Activated CD4-positive, alpha-beta T cell treated with anti-CD3 and anti-CD28 coated beads, Interleukin-2, Interleukin-6, amounts not matched to agents 100 ng/mL and 50 ng/mL, durations not matched to agents 16 hours and 8 hours (primary cell): Measurements from ENCODE around the gene SRRM4.
A peak's percentile ranks its signal among the peaks of the same experiment; 100 is the strongest.
"Not testable (repeated sequence)": the region's sequence is repeated elsewhere in the genome, so short reads cannot be mapped to it uniquely, and the experiment has no call there.

ENCODE experiments used
- DNase-seq: peaks from one replicate; pipeline ENCODE4 v3.0.0-alpha.2; 2020

The SRRM4 gene

GRCh38 chr12:119071638-119072231 lies 90.4 kb downstream of the SRRM4 start:
- no peak for DNase-seq

- DNase-seq: no peak
Observed at GRCh38 chr12:119072440-119072839, 91.1 kb downstream of the SRRM4 start.

GRCh38 chr12:119075222-119075787 lies 94.0 kb downstream of the SRRM4 start:
- DNase-seq: no peak

DNA sequence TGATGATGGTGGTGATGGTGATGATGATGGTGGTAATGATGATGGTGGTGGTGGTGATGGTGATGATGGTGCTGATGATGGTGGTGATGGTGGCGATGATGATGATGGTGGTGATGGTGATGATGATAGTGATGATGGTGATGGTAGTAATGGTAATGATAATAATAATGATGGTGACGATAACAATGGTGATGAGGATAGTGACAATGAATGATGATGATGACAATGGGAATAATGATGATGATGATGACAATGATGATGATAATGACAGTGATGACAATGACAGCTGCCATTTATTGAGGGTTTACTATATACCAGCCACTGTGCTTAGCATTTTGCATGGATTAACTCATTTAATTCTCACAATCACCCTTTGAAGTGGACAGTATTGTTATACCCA lies 94.6 kb downstream of the SRRM4 start:
- no peak for DNase-seq

- DNase-seq: no peak
Observed at GRCh38 chr12:119079530-119079929, 98.2 kb downstream of the SRRM4 start.

DNA sequence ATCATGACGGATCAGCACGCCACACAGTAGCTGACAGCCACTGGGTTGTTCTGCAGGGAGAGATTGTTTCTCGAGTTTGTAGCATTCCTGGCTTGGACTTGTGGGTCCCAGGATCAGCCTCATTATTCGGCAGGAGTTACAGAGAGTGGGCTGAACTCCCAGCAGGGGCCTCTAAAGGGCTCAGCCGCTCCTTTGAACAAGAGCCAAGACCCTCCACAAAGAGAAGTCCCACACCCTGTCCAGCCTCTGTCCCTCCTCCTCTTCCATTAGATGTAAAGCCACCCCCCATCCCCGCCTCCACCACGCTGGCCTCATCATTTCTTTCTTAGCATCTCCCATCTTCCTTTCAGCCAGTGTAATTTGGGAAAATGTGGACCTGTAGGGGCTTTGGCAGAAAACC lies 100.7 kb downstream of the SRRM4 start:
- DNase-seq: no peak

- no peak for DNase-seq
Observed at GRCh38 chr12:119082496-119082895, 101.2 kb downstream of the SRRM4 start.

GRCh38 chr12:119088685-119089379 lies 107.5 kb downstream of the SRRM4 start:
- no peak for DNase-seq

DNA sequence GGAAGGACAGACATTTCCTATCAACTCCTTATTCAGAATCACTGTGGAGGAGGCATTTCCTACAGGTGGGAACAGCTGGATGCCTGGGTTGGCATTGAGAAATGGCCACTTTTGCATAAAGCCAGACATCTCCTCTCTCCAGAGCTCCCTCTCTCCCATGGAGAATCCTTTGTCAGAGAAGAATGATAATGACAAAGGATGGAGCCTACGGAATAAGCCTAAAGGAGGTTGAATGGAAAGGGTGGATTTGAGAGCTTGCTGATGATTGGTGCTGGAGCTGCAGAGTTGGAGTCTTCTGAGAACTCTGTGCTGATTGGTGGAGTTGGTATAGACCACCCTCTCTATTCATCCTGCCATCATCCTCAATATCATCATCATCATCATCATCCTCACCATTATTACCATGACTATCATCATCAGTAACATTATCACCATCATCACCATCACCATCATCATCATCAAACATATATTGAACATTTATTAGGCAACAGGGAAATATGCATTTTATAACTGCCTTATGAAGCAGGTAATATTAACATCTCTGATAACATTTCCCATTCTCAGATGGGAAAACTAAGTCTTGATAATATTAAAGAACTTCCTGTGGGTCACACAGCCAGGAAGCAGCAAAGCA lies 108.2 kb downstream of the SRRM4 start:
- no peak for DNase-seq

GRCh38 chr12:119090276-119090675 lies 108.9 kb downstream of the SRRM4 start:
- no peak for DNase-seq

- no peak for DNase-seq
Observed at GRCh38 chr12:119090865-119091264, 109.5 kb downstream of the SRRM4 start.

DNA sequence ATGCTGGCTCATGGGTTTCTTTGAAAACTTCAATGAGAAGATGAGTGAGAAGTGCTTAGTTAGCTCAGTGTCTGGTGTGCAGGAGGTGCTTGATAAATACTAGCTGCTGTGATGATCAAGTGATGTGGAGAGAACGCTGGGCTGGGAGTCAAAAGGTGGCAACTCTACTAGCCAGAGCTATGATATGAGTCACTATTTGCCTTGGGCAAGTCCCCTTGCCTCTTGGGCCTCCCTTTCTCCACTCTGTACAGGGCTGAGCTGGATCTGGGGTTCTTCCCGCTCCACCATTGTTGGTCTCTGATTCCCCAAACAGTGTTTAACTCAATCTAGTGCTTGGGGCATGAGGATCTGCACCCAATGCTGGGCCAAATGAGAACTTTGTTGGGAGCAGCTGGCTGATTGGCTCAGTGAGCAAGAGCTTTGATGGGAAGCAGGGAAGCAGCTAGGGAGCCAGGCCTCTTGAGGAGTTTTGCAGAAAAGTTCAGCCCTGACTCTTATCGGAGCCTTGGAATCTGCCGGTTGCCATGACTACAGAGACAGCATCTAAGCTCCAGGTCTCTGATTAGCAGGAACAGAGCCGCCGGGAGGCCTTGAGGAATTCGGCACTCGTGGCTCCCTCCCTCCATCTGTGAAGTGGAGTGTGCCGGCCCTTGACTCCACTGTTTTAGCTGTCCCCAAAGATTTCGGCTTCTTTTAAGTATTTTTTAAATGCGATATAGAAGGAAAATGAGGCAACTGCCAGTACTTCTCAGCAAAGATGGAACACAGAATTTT lies 115.3 kb downstream of the SRRM4 start:
- no peak for DNase-seq

- DNase-seq: no peak
Observed at GRCh38 chr12:119100933-119101332, 119.6 kb downstream of the SRRM4 start.

GRCh38 chr12:119102274-119102673 lies 120.9 kb downstream of the SRRM4 start:
- no peak for DNase-seq

DNA sequence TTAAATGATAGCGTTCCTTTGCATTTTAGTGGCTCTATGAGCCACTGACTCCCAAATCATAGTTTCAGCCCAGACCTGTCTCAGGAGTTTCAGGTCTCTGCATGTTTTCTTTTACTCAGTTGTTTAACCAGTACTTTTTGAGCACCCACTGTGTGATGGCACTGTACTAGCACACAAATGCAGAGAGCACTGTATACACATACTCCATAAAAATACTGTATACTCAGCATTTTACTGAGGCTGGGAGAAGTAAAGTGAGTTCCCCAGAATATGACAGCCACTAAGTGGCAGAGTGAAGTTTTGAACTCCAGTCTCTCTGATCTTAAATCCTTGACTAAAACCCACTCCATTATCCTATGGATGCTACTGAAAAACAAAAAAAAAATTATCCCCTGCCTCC lies 121.4 kb downstream of the SRRM4 start:
- DNase-seq: no peak

- DNase-seq: not testable (repeated sequence)
Observed at GRCh38 chr12:119104969-119105368, 123.6 kb downstream of the SRRM4 start.

- no peak for DNase-seq
Observed at GRCh38 chr12:119113496-119113986, 132.2 kb downstream of the SRRM4 start.

DNA sequence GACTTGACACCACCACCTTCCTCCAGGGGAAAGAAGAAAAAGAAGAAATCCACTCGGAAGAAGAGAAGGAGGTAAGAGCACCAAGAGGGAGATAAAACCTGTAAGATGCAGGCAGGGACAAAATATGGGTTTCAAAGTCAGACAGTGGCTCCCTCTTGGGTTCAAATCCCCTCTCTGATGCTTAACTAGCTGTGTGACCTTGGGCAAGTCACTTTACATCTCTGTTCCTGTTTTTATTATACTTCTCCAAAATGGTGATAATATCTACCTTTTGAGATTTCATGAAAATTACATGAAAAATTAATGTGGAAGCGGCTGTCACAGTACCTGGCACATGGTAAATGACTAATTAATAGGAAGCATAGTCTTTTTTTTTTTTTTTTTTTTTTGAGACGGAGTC lies 133.0 kb downstream of the SRRM4 start:
- DNase-seq: no peak

DNA sequence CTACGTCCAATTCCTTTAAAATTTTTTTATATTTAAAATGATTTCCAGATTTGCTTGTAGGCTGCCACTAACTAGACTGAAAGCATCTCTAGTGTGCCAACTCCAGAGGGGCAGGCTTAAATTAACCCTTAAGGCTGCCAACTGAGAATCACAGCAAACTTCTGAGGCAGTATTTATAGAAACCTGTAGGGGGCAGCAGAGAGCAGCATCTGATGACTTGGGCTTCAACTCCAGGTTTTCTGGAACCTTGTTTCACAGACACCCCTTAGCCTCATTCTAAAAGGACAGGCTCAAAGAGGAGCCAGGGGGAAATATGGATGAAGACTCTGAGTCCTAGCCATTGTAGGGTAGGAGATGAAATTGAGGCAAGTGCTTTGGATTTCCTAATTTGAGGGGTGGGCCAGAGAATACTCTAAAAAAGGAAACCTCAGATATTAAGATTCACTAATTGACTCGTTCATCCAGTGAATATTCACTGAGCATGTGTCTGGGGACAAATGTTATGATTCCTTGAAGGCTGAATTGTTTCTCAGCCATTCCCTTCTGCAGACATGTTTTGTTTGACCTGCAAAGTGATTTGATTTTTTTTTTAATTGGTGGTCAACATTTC lies 134.1 kb downstream of the SRRM4 start:
- DNase-seq: peak; percentile 53

GRCh38 chr12:119117936-119118335 lies 136.6 kb downstream of the SRRM4 start:
- no peak for DNase-seq

DNA sequence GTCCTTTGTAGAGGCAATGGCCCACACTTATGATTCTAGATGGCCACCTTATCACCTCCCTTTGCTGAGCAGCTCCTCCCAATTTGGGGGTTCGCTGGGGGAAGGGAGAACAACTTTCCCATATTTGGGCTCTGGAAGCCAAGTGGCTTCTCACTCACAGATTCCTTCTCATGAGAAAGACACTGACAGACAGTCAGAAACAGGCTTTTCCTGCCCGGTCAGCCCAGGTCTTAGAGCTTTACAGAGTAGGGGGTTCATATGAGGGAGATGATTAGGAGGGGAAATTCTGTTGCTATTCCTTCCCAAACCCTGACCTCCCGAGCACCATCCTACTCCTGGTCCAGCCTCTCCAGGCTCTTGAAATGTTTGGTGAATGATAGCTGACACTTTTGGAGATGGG lies 137.3 kb downstream of the SRRM4 start:
- DNase-seq: no peak

DNA sequence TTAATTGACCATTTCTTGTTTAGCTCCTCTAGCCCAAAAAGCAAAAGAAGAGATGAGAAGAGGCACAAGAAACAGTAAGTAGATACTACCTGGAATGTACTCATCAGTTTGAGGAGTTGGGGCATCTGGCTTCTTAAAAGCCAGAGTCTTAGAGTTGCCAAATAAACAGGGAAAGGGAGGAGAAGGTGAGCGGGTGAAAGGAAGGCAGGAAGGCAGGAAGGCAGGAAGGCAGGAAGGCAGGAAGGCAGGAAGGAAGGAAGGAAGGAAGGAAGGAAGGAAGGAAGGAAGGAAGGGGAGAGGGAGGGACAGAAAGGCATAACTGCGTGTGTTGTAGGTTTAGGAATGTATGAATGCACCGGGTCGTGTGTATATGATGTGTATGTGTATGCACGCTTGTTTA lies 140.7 kb downstream of the SRRM4 start:
- DNase-seq: no peak

DNA sequence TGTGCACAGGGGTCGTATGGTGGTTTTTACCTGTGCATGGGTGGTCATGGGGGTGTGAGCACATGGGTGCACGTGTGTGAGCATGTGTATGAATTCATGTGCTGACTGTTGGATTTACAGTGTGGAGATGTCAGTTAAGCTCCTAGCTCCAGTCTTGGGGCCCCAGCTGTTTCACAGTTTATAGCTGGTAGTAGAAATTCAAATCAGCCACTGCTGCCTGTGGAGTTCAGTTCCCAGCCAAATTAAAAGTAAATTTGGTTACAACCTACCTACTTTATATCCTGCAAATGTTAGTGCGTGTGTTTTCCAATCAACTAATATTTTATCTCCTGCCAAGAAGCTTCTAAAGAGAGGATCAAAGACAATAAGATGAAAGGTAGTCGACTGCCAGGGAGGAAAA lies 141.4 kb downstream of the SRRM4 start:
- no peak for DNase-seq
